ENCODE results near the gene HSPB7. TPM values are rescaled to one million over a fixed set of nuclear protein-coding genes. Genes with fewer than 3 reads are reported as not detected.
"Not testable (repeated sequence)": the region's sequence is repeated elsewhere in the genome, so short reads cannot be mapped to it uniquely, and the experiment has no call there.

Gene HSPB7
- total RNA-seq, 6 experiments from 2014 or later = 0.54 to 2.0 (median 1.2) TPM

DNA sequence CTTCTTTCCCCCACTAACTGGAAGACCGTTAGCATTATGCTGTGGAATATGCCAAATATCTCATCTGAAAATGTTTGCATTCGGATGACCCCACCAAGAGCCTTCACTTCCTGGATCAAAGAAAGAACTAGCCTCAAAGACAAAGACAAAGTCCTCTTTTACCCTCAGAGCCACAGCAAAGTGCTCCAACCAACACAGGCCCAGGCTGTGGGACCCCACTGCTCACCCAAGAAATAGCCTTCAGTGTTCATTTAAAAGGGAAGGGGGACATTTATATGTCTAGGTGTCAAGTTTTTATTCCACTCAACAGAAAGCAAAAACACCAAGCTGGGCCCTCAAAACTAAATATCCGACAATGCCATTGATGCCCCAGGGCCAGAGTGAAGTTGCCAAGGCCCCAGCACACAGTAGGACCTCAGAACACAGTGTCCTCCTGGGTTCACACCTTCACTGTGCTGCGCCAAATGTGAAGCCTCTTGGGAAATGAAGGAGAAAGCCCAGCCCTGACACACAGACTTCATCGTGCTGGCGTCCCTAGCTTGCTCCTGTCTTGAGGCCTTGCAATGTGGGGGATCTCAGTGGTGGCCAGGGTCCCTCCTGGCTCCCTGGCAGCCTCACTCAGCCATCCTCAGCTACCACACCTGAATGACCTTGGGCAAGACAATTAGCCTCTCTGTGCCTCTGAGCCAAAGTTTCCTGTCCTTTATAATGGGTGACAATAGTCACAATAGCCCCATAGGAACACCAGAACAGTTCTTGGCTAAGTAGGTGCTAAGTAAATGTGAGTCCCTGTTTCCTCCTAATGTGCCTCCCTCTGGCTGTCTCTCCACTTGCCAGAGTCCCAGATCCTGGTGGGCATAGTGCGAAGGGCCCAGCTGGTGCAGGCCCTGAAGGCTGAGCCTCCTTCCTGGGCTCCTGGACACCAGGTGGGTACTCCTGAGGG is 37.0 kb upstream of the HSPB7 start:
- Histone ChIP-seq H3K9me3 (no peaks in the 10 kb centered on the region), H3K27me3 (no peaks in the 10 kb centered on the region), H3K4me1 (peaks cover 0 to 3% (median 0%) of the 10 kb centered on the region in 4 donors), H3K36me3 (no peaks in the 10 kb centered on the region), H3K4me3 (no peak overlapping the region), H3K27ac (no peak overlapping the region)
- intact Hi-C loops (cut with DNase I) = loop anchor here (5.0 to 10.0 kb wide), 2 partner anchors 48 to 50 kb away; partner anchors contain the start of gene SRARP (in 1 of the 2)
- DNase-seq = no peak
- 87% methylated on average over 3 of the region's 7 CpGs for WGBS (ENCODE audit: insufficient coverage, low coverage, low lambda C conversion rate, missing lambda C conversion rate)
- no peak for TF ChIP-seq POLR2A (IDR thresholded peaks at IDR 0.05)
- TF ChIP-seq, protein P1, sequence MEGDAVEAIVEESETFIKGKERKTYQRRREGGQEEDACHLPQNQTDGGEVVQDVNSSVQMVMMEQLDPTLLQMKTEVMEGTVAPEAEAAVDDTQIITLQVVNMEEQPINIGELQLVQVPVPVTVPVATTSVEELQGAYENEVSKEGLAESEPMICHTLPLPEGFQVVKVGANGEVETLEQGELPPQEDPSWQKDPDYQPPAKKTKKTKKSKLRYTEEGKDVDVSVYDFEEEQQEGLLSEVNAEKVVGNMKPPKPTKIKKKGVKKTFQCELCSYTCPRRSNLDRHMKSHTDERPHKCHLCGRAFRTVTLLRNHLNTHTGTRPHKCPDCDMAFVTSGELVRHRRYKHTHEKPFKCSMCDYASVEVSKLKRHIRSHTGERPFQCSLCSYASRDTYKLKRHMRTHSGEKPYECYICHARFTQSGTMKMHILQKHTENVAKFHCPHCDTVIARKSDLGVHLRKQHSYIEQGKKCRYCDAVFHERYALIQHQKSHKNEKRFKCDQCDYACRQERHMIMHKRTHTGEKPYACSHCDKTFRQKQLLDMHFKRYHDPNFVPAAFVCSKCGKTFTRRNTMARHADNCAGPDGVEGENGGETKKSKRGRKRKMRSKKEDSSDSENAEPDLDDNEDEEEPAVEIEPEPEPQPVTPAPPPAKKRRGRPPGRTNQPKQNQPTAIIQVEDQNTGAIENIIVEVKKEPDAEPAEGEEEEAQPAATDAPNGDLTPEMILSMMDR (IDR thresholded peaks at IDR 0.05) = no peak
- ATAC-seq = no peak

DNA sequence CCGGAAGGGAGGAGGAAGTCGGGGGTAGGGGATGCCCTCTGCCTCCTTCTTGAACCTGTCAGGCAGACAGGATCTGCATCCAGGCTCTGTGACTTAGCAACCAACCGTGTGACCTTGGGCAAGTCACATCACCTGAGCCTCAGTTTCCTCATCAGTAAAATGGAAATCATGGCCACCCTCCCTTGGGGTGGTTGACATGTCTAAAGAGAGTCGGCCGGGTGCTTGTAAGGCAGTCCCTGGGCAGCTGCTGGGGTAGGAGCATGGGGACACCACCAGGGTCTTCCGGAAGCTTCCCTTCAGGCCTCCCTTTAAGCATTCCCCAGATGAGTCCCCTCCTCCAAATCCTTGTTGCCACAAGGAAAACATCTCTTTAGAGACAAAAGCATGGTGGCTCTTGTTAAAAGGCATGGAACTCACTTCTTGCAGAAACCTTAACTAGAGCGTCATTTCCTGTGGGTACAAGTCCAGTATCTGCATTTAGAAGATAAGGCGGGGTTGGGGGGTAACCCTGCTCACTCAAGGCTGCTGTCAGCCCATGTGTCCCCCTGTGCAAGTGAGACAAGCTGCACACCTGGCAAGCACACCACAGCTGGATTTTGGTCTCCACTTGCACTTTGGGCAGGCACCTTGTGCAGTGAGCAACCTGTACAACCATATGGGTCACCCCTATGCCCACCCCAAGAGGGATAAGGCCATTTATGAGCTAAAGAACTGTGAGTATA is 36.1 kb upstream of the HSPB7 start:
- H3K9me3 ChIP-seq = no peaks in the 10 kb centered on the region
- H3K4me3 ChIP-seq = no peak overlapping the region
- no peak for DNase-seq
- H3K27ac ChIP-seq = no peak overlapping the region
- TF ChIP-seq, protein P1 (IDR thresholded peaks at IDR 0.05) = no peak
- TF ChIP-seq POLR2A (IDR thresholded peaks at IDR 0.05) = no peak
- ATAC-seq = no peak
- intact Hi-C loops (cut with DNase I) = loop anchor here in 1 of 2 donors (10.0 kb wide), 1 partner anchor 49 kb away; the partner anchor contains the start of gene SRARP
- H3K36me3 ChIP-seq = no peaks in the 10 kb centered on the region
- peaks cover 0 to 3% (median 0%) of the 10 kb centered on the region in 4 donors for H3K4me1 ChIP-seq
- 52% methylated on average over 3 of the region's 8 CpGs for WGBS (ENCODE audit: insufficient coverage, low coverage, low lambda C conversion rate, missing lambda C conversion rate)
- no peaks in the 10 kb centered on the region for H3K27me3 ChIP-seq

DNA sequence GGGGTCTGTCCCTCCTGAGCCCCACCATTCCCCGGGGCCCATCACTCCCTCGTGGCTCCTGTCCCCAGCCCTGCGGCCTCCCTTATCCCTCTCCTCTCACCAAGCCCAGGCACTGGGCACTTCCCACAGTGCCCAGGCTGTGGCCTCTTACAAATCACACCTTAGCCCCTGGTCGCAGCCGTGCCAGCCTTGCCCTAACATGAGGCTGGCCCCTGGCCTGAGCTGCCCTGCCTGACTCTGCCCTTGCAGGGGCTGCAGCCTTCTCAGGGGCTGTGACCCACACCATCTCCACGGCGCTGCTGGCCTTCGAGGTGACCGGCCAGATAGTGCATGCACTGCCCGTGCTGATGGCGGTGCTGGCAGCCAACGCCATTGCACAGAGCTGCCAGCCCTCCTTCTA is 34.1 kb upstream of the HSPB7 start:
- not testable (repeated sequence) for H3K36me3 ChIP-seq, H3K9me3 ChIP-seq, ATAC-seq, H3K27ac ChIP-seq, H3K4me1 ChIP-seq, H3K27me3 ChIP-seq, DNase-seq, H3K4me3 ChIP-seq
- WGBS (ENCODE audit: insufficient coverage, low coverage, low lambda C conversion rate, missing lambda C conversion rate) = no CpG with 5 or more reads among the region's 12 CpGs
- intact Hi-C loops (cut with DNase I) = loop anchor here in 1 of 2 donors (10.0 kb wide), 1 partner anchor 47 kb away; the partner anchor contains the start of gene SRARP

DNA sequence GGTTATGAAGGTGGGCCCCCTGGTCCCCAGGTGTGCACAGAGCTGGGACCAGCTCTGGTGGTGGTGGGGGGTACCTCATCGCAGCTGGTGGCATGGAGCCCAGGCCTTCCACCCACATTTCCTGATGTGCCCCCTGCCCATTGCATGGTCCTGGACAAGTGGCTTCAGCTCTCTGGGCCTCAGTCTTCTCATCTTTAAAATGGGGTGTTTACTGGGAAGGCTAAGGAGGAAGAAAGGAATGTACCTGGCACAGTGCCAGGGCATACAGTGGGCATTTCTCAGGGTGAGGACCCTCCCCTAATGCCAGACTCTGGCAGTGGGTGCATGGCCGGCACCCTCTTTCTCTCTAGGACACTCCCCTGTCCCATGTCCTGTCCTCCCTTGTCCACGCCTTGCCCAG is 33.2 kb upstream of the HSPB7 start:
- Histone ChIP-seq H3K36me3 (no peaks in the 10 kb centered on the region), H3K9me3 (no peaks in the 10 kb centered on the region), H3K27me3 (no peaks in the 10 kb centered on the region), H3K4me3 (no peak overlapping the region), H3K4me1 (no peaks in the 10 kb centered on the region), H3K27ac (no peak overlapping the region)
- TF ChIP-seq POLR2A (IDR thresholded peaks at IDR 0.05) = no peak
- TF ChIP-seq, protein P1 (IDR thresholded peaks at IDR 0.05) = no peak
- intact Hi-C loops (cut with DNase I) = loop anchor here in 1 of 2 donors (10.0 kb wide), 1 partner anchor 46 kb away; the partner anchor contains the start of gene SRARP
- ATAC-seq (no peak), DNase-seq (no peak)
- 67% methylated on average over 1 of the region's 3 CpGs for WGBS (ENCODE audit: insufficient coverage, low coverage, low lambda C conversion rate, missing lambda C conversion rate)
